ENCODE data around the gene TECPR1.

The TECPR1 gene

DNA sequence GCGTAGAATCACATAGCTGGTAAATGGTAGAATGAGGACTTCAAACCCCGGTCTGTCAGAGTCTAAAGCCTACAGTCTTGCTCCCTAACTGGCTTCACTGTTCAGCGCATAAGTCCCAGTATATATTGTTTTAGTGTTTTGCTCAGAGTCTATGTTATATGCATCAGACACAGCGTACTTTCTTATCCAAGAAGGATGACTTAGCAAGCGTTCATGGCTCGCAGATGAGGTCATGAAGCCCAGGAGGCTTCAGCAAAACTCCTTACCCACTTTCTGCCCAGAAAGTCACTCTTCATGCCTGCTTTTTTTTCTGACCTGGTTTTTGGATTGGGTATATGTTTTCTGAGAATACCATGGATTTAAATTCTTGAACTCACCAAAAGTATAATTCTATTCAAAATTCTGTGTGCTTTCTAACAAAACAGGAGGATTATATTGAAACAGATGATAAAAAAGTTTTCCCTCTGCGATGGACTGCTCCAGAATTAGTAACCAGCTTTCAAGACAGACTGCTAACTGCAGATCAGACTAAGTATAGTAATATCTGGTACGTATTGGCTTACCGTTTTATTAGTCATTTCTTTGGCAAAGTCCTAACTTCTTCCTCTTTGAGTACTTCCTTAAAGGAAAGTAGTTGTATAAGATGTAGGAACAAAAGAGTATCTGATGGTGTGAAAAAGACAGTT lies 65.4 kb downstream of the TECPR1 start:
- DNase-seq = no peak

DNA sequence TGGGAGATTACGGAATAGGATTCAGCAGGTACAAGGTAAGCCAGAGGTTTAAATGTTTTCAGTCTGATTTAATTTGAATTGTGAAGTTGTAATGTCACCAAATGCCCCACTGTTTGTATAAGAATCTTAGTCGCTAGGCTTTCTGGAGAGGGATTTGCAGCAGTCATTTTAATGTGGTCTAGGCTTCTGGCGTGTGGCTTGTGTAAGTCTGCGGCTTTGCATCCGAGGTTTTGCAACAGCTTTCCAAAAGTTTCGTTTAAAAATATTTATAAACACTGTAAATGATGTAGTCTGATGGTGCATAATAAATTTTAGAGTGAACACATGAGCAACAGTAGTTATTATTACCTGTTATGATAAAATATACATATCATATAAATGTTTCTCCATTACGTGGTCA lies 66.9 kb downstream of the TECPR1 start:
- no peak for DNase-seq

DNA sequence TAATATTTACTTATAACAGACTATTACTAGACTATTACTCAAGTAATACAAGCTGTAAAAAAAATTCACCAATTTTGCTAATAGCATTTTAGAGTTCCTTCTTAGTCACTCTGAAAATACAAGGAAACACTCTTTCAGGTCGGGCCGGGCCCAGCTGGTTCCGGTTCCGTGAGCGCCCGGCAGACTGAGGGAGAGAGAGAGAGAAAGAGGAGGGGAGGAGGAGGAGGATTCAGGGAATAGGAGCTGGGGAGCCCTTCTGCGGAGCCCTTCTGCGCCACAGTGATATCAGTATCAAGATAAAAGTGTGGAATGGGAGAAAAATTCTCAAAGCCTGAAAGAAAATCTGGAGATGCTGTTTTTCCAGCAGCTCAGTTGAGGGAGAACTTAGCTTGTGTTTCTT lies 71.3 kb downstream of the TECPR1 start:
- no peak for DNase-seq

- DNase-seq = no peak
These were observed 73.1 kb downstream of the TECPR1 start for GRCh38 chr7:98178762-98179490.

DNA sequence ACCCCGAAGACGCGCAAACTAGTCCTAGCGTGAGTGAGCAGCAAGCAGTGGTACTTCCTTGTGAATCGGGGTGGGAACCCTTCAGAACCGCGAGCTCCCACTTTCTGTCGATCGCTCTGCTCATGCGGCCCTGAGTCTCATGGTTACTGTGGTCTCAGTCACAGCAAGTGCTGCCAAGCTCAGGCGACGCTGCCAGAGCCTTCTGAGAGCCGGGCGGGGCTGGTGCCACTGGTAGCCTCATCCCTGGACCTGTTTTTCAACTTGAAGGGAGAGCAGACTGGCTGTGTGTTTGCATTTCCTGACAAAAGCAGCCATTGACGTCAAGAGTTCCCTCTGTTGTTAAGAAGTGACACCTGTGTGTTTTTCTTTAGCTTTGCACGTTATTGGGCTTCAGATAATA lies 73.7 kb downstream of the TECPR1 start:
- no peak for DNase-seq

DNA sequence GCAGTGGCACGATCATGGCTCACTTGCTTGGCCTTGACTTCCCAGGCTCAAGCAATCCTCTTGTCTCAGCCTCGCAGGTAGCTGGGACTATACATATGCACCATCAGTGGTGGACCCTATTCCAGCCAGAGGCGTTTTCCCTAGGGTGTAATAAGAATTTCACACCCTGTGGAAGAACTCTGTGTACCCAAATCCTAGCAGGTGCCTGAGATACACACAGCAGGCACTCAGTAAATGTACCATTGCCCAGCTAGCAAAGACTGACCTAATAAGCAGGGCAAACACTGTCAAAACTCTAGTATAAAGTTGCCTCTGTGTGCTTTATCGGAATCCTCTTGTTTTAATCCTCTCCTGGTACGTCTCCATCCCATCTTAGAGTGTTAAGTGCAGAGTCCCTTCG lies 74.5 kb downstream of the TECPR1 start:
- DNase-seq = no peak

DNA sequence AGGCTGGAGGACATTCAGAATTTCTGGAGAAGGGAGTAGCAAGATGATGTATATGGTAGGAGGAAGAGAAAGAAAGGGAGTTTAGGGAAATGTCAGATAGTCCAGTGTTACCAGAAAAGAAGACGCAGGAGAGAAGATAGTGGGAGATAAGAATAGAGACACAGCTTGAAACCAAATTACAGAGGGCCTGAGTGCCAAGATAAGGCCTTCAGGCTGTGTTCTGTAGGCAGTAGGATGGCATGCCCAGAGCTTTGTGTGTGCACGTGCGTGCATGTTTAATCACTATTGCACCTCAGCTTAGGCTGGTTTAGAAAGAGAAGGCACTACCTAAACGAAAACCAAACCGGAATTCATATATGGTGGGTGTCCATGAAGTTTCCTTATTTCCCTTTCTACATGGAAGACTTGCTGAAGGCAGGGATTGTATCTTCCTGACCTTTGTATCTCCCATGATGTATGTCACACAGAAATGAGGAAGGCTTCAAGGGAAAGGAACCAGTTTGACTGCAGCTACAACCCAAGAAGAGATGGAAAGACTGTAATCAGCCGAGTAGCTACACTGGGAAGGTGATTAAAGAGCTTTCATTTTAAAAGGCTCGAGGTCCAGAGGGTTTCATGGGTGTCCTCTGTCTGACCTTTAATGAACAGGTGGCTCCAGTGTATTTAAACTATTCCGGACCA lies 76.6 kb downstream of the TECPR1 start:
- no peak for DNase-seq

- DNase-seq = no peak
These were observed 77.4 kb downstream of the TECPR1 start for GRCh38 chr7:98174334-98175259.

- DNase-seq = no peak
These were observed 80.6 kb downstream of the TECPR1 start for GRCh38 chr7:98171449-98171848.

- DNase-seq = no peak
These were observed 81.1 kb downstream of the TECPR1 start for GRCh38 chr7:98170966-98171365.

- DNase-seq = no peak
These were observed 83.0 kb downstream of the TECPR1 start for GRCh38 chr7:98168904-98169621.

DNA sequence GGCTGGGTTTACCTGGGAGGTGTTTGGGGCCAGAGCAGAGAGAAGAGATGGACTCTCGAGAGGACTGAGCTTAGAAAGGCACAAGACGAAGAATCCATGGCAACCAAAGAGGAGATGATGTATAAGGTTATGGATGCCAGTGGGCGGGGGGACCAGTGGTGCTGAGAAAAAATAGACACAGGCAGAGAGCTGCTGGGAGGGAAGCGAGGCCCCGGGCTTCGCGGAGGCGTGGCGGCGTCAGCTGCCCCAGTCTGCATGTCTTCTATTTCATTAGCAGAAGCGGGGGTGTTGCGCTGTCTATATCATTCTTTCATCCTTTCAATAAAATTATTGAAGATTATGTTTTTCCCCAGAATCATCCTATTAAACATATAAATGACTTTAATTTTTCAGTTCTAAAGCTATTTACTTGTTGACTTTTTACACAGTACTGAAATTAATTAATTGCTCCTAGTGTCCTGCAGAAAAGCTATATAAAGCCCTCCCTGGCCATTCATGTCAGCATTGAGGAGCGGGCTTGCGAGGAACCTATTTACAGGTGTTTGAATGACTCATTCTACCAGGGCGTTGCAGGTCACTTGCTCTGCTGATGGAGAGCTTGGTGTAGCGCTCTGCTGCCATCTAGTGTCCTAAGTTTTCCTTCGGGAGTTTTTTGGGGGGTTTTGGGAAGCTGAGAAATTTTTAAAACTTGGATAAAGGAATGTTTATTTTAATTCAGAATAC lies 83.7 kb downstream of the TECPR1 start:
- peak; percentile 45 for DNase-seq

- DNase-seq = no peak
These were observed 84.4 kb downstream of the TECPR1 start for GRCh38 chr7:98167653-98168052.

GRCh38 chr7:98166668-98166970 lies 85.4 kb downstream of the TECPR1 start:
- DNase-seq = no peak

- DNase-seq = peak; percentile 58
These were observed 86.0 kb downstream of the TECPR1 start for GRCh38 chr7:98165827-98166667.
